ENCODE results near the gene SLC10A4. TPM values are rescaled to one million over a fixed set of nuclear protein-coding genes. Genes with fewer than 3 reads are reported as not detected.

SLC10A4 gene
- total RNA-seq, 2 donors from 2014 or later, result 0.55 to 1.8 TPM

DNA sequence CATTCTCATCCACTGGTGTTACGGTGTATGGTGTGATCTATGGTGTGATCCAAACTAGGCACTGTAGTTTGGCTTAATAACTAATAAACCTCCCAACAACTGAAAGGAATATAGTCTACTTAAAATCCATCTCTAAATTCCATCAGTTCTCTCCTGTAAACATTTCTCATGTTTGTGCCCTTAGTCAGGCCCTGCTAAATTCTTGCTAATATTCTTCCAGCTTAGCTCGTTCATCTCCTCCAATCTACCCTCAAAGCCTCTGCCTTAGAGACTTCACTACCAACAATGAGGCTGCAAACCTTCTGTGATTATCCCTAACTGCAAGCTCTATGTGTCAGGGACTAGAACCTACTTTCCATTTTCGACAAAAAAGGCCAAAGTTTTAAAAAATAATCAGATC is 35.0 kb downstream of the SLC10A4 start:
- Histone ChIP-seq H3K9ac (ENCODE audit: extremely low read depth, low read length, poor library complexity, severe bottlenecking) (no peak overlapping the region), H3K4me3 (ENCODE audit: low read length) (no peak overlapping the region), H3K36me3 (ENCODE audit: control insufficient read depth, insufficient read depth, low read length) (peaks cover 75% of the 10 kb centered on the region), H3K27me3 (ENCODE audit: control insufficient read depth, insufficient read depth, low read length, poor library complexity, severe bottlenecking) (no peaks in the 10 kb centered on the region), H3K9me3 (ENCODE audit: control insufficient read depth, low read length) (no peaks in the 10 kb centered on the region), H3K27ac (ENCODE audit: low read depth, low read length) (no peak overlapping the region), H3K4me1 (ENCODE audit: control insufficient read depth, insufficient read depth, low read length) (no peaks in the 10 kb centered on the region)
- no peak for DNase-seq
- Mint-ChIP-seq H3K4me3 (no peak overlapping the region), H3K4me1 (no peaks in the 10 kb centered on the region), H3K27me3 (ENCODE audit: insufficient read depth) (no peaks in the 10 kb centered on the region), H3K9me3 (no peaks in the 10 kb centered on the region), H3K36me3 (ENCODE audit: low read depth) (peaks cover 55% of the 10 kb centered on the region), H3K27ac (no peak overlapping the region)
- WGBS, 2 experiments (ENCODE audit: insufficient coverage in 1 of 2, insufficient read length in 1 of 2), result 92 to 97% methylated on average over 2 to 3 of the region's 3 CpGs
- TF ChIP-seq, protein P1, sequence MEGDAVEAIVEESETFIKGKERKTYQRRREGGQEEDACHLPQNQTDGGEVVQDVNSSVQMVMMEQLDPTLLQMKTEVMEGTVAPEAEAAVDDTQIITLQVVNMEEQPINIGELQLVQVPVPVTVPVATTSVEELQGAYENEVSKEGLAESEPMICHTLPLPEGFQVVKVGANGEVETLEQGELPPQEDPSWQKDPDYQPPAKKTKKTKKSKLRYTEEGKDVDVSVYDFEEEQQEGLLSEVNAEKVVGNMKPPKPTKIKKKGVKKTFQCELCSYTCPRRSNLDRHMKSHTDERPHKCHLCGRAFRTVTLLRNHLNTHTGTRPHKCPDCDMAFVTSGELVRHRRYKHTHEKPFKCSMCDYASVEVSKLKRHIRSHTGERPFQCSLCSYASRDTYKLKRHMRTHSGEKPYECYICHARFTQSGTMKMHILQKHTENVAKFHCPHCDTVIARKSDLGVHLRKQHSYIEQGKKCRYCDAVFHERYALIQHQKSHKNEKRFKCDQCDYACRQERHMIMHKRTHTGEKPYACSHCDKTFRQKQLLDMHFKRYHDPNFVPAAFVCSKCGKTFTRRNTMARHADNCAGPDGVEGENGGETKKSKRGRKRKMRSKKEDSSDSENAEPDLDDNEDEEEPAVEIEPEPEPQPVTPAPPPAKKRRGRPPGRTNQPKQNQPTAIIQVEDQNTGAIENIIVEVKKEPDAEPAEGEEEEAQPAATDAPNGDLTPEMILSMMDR (conservative IDR thresholded peaks at IDR 0.05), result no peak

DNA sequence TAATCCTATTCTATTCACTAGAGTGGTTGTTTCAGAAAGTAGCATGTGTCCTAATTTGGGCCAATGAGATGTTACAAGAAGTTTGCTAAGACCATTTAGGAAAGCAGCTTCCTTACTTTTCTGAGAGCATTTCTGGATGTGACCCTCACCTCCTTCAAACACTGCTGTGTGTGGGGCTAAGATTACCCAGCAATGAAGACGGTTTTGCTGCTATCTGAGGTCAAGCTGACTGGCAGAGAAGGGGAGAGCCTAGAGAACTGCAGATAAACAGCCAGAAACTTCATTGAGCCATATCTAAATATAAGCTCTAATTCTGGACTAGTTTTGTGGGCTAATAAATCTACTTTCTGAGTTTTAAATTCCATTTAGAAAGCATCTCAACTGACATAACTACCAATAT is 43.3 kb downstream of the SLC10A4 start:
- Mint-ChIP-seq H3K27me3 (ENCODE audit: insufficient read depth) (no peaks in the 10 kb centered on the region), H3K4me1 (no peaks in the 10 kb centered on the region), H3K36me3 (ENCODE audit: low read depth) (peaks cover 72% of the 10 kb centered on the region), H3K9me3 (no peaks in the 10 kb centered on the region), H3K4me3 (no peak overlapping the region), H3K27ac (no peak overlapping the region)
- no peak overlapping the region for H3K4me3 ChIP-seq (ENCODE audit: low read length)
- no peak overlapping the region for H3K9ac ChIP-seq (ENCODE audit: extremely low read depth, low read length, poor library complexity, severe bottlenecking)
- H3K9me3 ChIP-seq (ENCODE audit: control insufficient read depth, low read length), result no peaks in the 10 kb centered on the region
- DNase-seq, result no peak
- WGBS, 2 experiments (ENCODE audit: insufficient coverage in 1 of 2, insufficient read length in 1 of 2), result 93% methylated on average over 1 of the region's 1 CpG; no CpG with 5 or more reads in 1 of the 2 experiments
- H3K4me1 ChIP-seq (ENCODE audit: control insufficient read depth, insufficient read depth, low read length), result no peaks in the 10 kb centered on the region
- H3K27ac ChIP-seq (ENCODE audit: low read depth, low read length), result no peak overlapping the region
- peaks cover 86% of the 10 kb centered on the region for H3K36me3 ChIP-seq (ENCODE audit: control insufficient read depth, insufficient read depth, low read length)
- TF ChIP-seq, protein P1 (conservative IDR thresholded peaks at IDR 0.05), result no peak
- H3K27me3 ChIP-seq (ENCODE audit: control insufficient read depth, insufficient read depth, low read length, poor library complexity, severe bottlenecking), result no peaks in the 10 kb centered on the region

DNA sequence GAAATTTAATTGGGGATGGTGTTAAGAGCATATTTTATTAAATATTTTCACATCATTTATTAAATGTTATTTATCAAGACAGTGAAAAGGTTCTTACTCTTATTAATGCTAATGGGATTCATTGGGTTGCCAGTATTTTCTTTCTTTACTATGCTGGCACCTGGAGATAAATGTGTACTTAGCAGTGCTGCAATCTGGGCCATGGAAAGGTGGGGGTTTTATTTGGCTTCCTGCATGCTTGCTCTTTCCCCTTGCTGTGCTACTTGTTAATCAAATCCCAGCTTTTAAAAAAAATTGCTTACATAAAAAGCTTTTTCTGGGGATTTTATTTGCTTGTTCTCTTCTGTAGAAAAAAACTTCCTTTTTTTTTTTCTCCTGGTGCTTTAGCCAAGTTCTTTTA is 55.2 kb downstream of the SLC10A4 start:
- H3K27me3 Mint-ChIP-seq (ENCODE audit: insufficient read depth), result no peaks in the 10 kb centered on the region
- no peak for DNase-seq
- H3K4me1 ChIP-seq (ENCODE audit: control insufficient read depth, insufficient read depth, low read length), result peaks cover 2% of the 10 kb centered on the region
- peaks cover 8% of the 10 kb centered on the region for H3K9me3 ChIP-seq (ENCODE audit: control insufficient read depth, low read length)
- peaks cover 66% of the 10 kb centered on the region for H3K36me3 ChIP-seq (ENCODE audit: control insufficient read depth, insufficient read depth, low read length)
- H3K27ac Mint-ChIP-seq, result no peak overlapping the region
- H3K36me3 Mint-ChIP-seq (ENCODE audit: low read depth), result peaks cover 49% of the 10 kb centered on the region
- H3K4me3 Mint-ChIP-seq, result peak overlapping the region; percentile 9
- H3K9ac ChIP-seq (ENCODE audit: extremely low read depth, low read length, poor library complexity, severe bottlenecking), result no peak overlapping the region
- no peaks in the 10 kb centered on the region for H3K9me3 Mint-ChIP-seq
- peaks cover 37% of the 10 kb centered on the region for H3K4me1 Mint-ChIP-seq
- H3K27ac ChIP-seq (ENCODE audit: low read depth, low read length), result no peak overlapping the region
- H3K27me3 ChIP-seq (ENCODE audit: control insufficient read depth, insufficient read depth, low read length, poor library complexity, severe bottlenecking), result no peaks in the 10 kb centered on the region
- TF ChIP-seq, protein P1 (conservative IDR thresholded peaks at IDR 0.05), result no peak
- H3K4me3 ChIP-seq (ENCODE audit: low read length), result peak overlapping the region; percentile 63

Other genes starting within 250 kb of the SLC10A4 start
- 1 to 10 TPM; 3.8 to 5.4 TPM for gene TEC, start 213.5 kb upstream of the SLC10A4 start, total RNA-seq
- 10 to 100 TPM; 42.1 to 49.8 TPM for gene SLAIN2, start 141.8 kb upstream of the SLC10A4 start, total RNA-seq
- gene ZAR1, start 6.9 kb downstream of the SLC10A4 start, total RNA-seq, result under 1 TPM in 1 of 2 donors, not detected in 1; 0.18 TPM